Adipocyte (in vitro differentiated cells): ENCODE results near the gene STARD6.
"Not testable (repeated sequence)": the region's sequence is repeated elsewhere in the genome, so short reads cannot be mapped to it uniquely, and the experiment has no call there.

Experiments used
- DNase-seq: peaks from one replicate; pipeline ENCODE4 v3.0.0-alpha.2; 2015; ENCODE audit warnings: low read depth
- H3K27me3 ChIP-seq: replicated peaks from 2 replicates; pipeline ENCODE4 v1.7.0; 2013; ENCODE audit warnings: mild to moderate bottlenecking, low read length, moderate library complexity; ENCODE audit not compliant: control insufficient read depth, insufficient read depth
- H3K36me3 ChIP-seq: 2 replicates; pipeline ENCODE4 v1.7.0; 2013; ENCODE audit warnings: low read length, mild to moderate bottlenecking, moderate library complexity; ENCODE audit not compliant: control insufficient read depth, insufficient read depth, severe bottlenecking
- H3K4me1 ChIP-seq: 2 replicates; pipeline ENCODE4 v1.7.0; 2013; ENCODE audit warnings: mild to moderate bottlenecking, low read length, moderate library complexity; ENCODE audit not compliant: control insufficient read depth, insufficient read depth
- H3K4me3 ChIP-seq: 2 replicates; pipeline ENCODE4 v1.7.0; 2013; ENCODE audit warnings: mild to moderate bottlenecking, low read length, moderate library complexity
- H3K9ac ChIP-seq: 2 replicates; pipeline ENCODE4 v1.7.0; 2013; ENCODE audit warnings: mild to moderate bottlenecking, low read length, moderate library complexity
- H3K9me3 ChIP-seq: 2 replicates; pipeline ENCODE4 v1.7.0; 2013; ENCODE audit warnings: mild to moderate bottlenecking, low read length, moderate library complexity; ENCODE audit not compliant: control insufficient read depth

The STARD6 gene

GRCh38 chr18:54330768-54331548, 26.7 kb downstream of the STARD6 start:
- peak; percentile 40 for DNase-seq
- Histone ChIP-seq H3K4me1 (no peaks in the 10 kb centered on the region), H3K27me3 (no peaks in the 10 kb centered on the region), H3K36me3 (no peaks in the 10 kb centered on the region), H3K9me3 (no peaks in the 10 kb centered on the region), H3K9ac (no peak overlapping the region), H3K4me3 (no peak overlapping the region)

GRCh38 chr18:54329787-54330186, 27.9 kb downstream of the STARD6 start:
- H3K27me3 ChIP-seq, result no peaks in the 10 kb centered on the region
- no peak for DNase-seq
- no peak overlapping the region for H3K9ac ChIP-seq
- no peaks in the 10 kb centered on the region for H3K9me3 ChIP-seq
- H3K4me3 ChIP-seq, result no peak overlapping the region
- no peaks in the 10 kb centered on the region for H3K36me3 ChIP-seq
- H3K4me1 ChIP-seq, result no peaks in the 10 kb centered on the region

GRCh38 chr18:54327818-54328217, 29.8 kb downstream of the STARD6 start:
- DNase-seq, result no peak

GRCh38 chr18:54323970-54324369, 33.7 kb downstream of the STARD6 start:
- Histone ChIP-seq H3K9me3 (no peaks in the 10 kb centered on the region), H3K27me3 (no peaks in the 10 kb centered on the region), H3K4me1 (no peaks in the 10 kb centered on the region), H3K4me3 (no peak overlapping the region), H3K36me3 (no peaks in the 10 kb centered on the region), H3K9ac (no peak overlapping the region)
- peak; percentile 2 for DNase-seq

More at GRCh38 chr18:54327818-54328217, 29.8 kb downstream of the STARD6 start:
- Histone ChIP-seq H3K36me3 (no peaks in the 10 kb centered on the region), H3K27me3 (no peaks in the 10 kb centered on the region), H3K4me3 (no peak overlapping the region), H3K9me3 (no peaks in the 10 kb centered on the region), H3K4me1 (no peaks in the 10 kb centered on the region), H3K9ac (no peak overlapping the region)

- H3K36me3 ChIP-seq, result no peaks in the 10 kb centered on the region
- no peaks in the 10 kb centered on the region for H3K27me3 ChIP-seq
- H3K4me1 ChIP-seq, result no peaks in the 10 kb centered on the region
- H3K9ac ChIP-seq, result no peak overlapping the region
- no peak for DNase-seq
- no peak overlapping the region for H3K4me3 ChIP-seq
- H3K9me3 ChIP-seq, result no peaks in the 10 kb centered on the region
Measured at GRCh38 chr18:54323561-54323960, 34.1 kb downstream of the STARD6 start.

GRCh38 chr18:54316071-54316820, 41.4 kb downstream of the STARD6 start:
- Histone ChIP-seq H3K4me3 (no peak overlapping the region), H3K27me3 (no peaks in the 10 kb centered on the region), H3K4me1 (no peaks in the 10 kb centered on the region), H3K36me3 (no peaks in the 10 kb centered on the region), H3K9ac (no peak overlapping the region), H3K9me3 (no peaks in the 10 kb centered on the region)
- DNase-seq, result no peak

- not testable (repeated sequence) for H3K4me1 ChIP-seq, H3K9me3 ChIP-seq, H3K36me3 ChIP-seq, H3K9ac ChIP-seq, DNase-seq, H3K4me3 ChIP-seq, H3K27me3 ChIP-seq
Measured at GRCh38 chr18:54309564-54309963, 48.1 kb downstream of the STARD6 start.

- Histone ChIP-seq H3K9ac (no peak overlapping the region), H3K36me3 (no peaks in the 10 kb centered on the region), H3K27me3 (no peaks in the 10 kb centered on the region), H3K4me3 (no peak overlapping the region), H3K4me1 (no peaks in the 10 kb centered on the region), H3K9me3 (peaks cover 17% of the 10 kb centered on the region)
- no peak for DNase-seq
Measured at GRCh38 chr18:54303408-54303807, 54.2 kb downstream of the STARD6 start.

GRCh38 chr18:54298991-54299390, 58.7 kb downstream of the STARD6 start:
- not testable (repeated sequence) for H3K4me3 ChIP-seq, H3K4me1 ChIP-seq, DNase-seq, H3K9ac ChIP-seq, H3K27me3 ChIP-seq
- Histone ChIP-seq H3K36me3 (peaks cover 15% of the 10 kb centered on the region), H3K9me3 (peaks cover 17% of the 10 kb centered on the region)

GRCh38 chr18:54296062-54296461, 61.6 kb downstream of the STARD6 start:
- Histone ChIP-seq H3K9ac (no peak overlapping the region), H3K27me3 (no peaks in the 10 kb centered on the region), H3K36me3 (peaks cover 35% of the 10 kb centered on the region), H3K4me3 (no peak overlapping the region), H3K9me3 (peaks cover 17% of the 10 kb centered on the region), H3K4me1 (no peaks in the 10 kb centered on the region)
- peak; percentile 78 for DNase-seq

- peaks cover 47% of the 10 kb centered on the region for H3K36me3 ChIP-seq
- DNase-seq, result no peak
- no peak overlapping the region for H3K9ac ChIP-seq
- H3K9me3 ChIP-seq, result peaks cover 3% of the 10 kb centered on the region
- no peak overlapping the region for H3K4me3 ChIP-seq
- H3K4me1 ChIP-seq, result no peaks in the 10 kb centered on the region
- no peaks in the 10 kb centered on the region for H3K27me3 ChIP-seq
Measured at GRCh38 chr18:54294274-54294673, 63.4 kb downstream of the STARD6 start.
